Measurements from ENCODE around the gene SZT2. TPM values are rescaled to one million over a fixed set of nuclear protein-coding genes. Genes with fewer than 3 reads are reported as not detected.

Gene SZT2
- total and polyA plus RNA-seq, 2 of the 4 experiments (the other 2 are of a cell fraction): 9.5 to 14.3 TPM

GRCh38 chr1:43405219-43405875 is 15.6 kb downstream of the SZT2 start:
- H4K5ac ChIP-seq (ENCODE audit: low read depth, low read length): 0 out of 2 replicates have a peak overlapping the region, but pooled peaks have one; percentile 13
- ChIA-PET CTCF (interaction anchor here (0.6 to 1.1 kb wide), 3 partner anchors 9 to 825 kb away, joined by 3 read pairs; no protein-coding TSS in a partner anchor), POLR2A (ENCODE audit: unreplicated experiment) (no interaction called here)
- no peak overlapping the region for H2BK5ac ChIP-seq (ENCODE audit: low read depth, low read length, poor library complexity, severe bottlenecking)
- H3K9ac ChIP-seq (ENCODE audit: low read depth, low read length): no peak overlapping the region
- H3K23ac ChIP-seq (ENCODE audit: low read depth, low read length): no peak overlapping the region
- H3K4me3 ChIP-seq (ENCODE audit: insufficient read depth, low read depth, low read length): no peak overlapping the region
- no peak overlapping the region for H3K4ac ChIP-seq (ENCODE audit: low read depth, low read length)
- peaks cover 39% of the 10 kb centered on the region for H3K36me3 ChIP-seq (ENCODE audit: control insufficient read depth, insufficient read depth, low read length)
- no peak overlapping the region for H3K18ac ChIP-seq (ENCODE audit: low read depth, low read length)
- H2BK20ac ChIP-seq (ENCODE audit: low read depth, low read length): no peak overlapping the region
- no peaks in the 10 kb centered on the region for H3K27me3 ChIP-seq (ENCODE audit: control insufficient read depth, insufficient read depth, low read length)
- no peak overlapping the region for H3K56ac ChIP-seq (ENCODE audit: extremely low read depth, insufficient read depth, low read length)
- peaks cover 8% of the 10 kb centered on the region; the same call in 1 of the 2 replicates for H3K9me1 ChIP-seq (ENCODE audit: insufficient read depth, low read length)
- in situ Hi-C loops (cut with MboI; ENCODE audit: low sequenced_read_pairs) (loop anchor here (25.0 kb wide), 1 partner anchor 493 kb away; no protein-coding TSS in a partner anchor), intact Hi-C loops (cut with micrococcal nuclease) (no loop called here), dilution Hi-C loops (cut with HindIII; ENCODE audit: low sequenced_read_pairs, unreplicated experiment) (no loop called here)
- H3K9me3 ChIP-seq (ENCODE audit: control insufficient read depth, insufficient read depth, low read length): no peaks in the 10 kb centered on the region
- H4K8ac ChIP-seq (ENCODE audit: low read depth in 2 of 2, low read length in 2 of 2): no peak overlapping the region
- no peak overlapping the region for H2BK120ac ChIP-seq (ENCODE audit: low read depth, low read length)
- H2AK9ac ChIP-seq (replicated peaks; ENCODE audit: low read depth, low read length, poor library complexity): no peak overlapping the region
- no peak overlapping the region for H2AFZ ChIP-seq (replicated peaks; ENCODE audit: low read length, poor library complexity)
- DNase-seq (peak; percentile 58), ATAC-seq (ENCODE audit: low read depth) (peak; percentile 71)
- H3K4me1 ChIP-seq (ENCODE audit: control insufficient read depth, insufficient read depth, low read length): peaks cover 4% of the 10 kb centered on the region; the same call in 1 of the 2 replicates
- 88% methylated on average over 1 of the region's 6 CpGs; no CpG with 5 or more reads in 1 of the 2 experiments for WGBS, 2 experiments (ENCODE audit: extremely low coverage in 2 of 2, insufficient read length in 1 of 2)
- H2AK5ac ChIP-seq (ENCODE audit: low read depth, low read length): no peak overlapping the region
- TF ChIP-seq ELK1 (IDR thresholded peaks at IDR 0.05; ENCODE audit: borderline replicate concordance, low read depth, low read length) (no peak), POLR2A (IDR thresholded peaks at IDR 0.05; ENCODE audit: low read depth, low read length) (no peak), MAFK (IDR thresholded peaks at IDR 0.05; ENCODE audit: low read depth, low read length) (no peak), MAZ (IDR thresholded peaks at IDR 0.05; ENCODE audit: borderline replicate concordance, low read depth, low read length) (no peak), CHD1 (IDR thresholded peaks at IDR 0.05; ENCODE audit: low read depth, low read length) (no peak), MXI1 (IDR thresholded peaks at IDR 0.05; ENCODE audit: borderline replicate concordance, low read depth, low read length) (no peak), BHLHE40 (IDR thresholded peaks at IDR 0.05; ENCODE audit: low read depth, low read length) (no peak), USF2 (IDR thresholded peaks at IDR 0.05; ENCODE audit: low read depth, low read length) (no peak), RAD21 (IDR thresholded peaks at IDR 0.05; ENCODE audit: low read length) (no peak), NFE2L2 (IDR thresholded peaks at IDR 0.05; ENCODE audit: low read depth, low read length) (no peak), SMC3 (IDR thresholded peaks at IDR 0.05; ENCODE audit: low read depth, low read length) (no peak), CEBPB (IDR thresholded peaks at IDR 0.05; ENCODE audit: low read depth, low read length) (no peak)
- H4K91ac ChIP-seq (ENCODE audit: insufficient read depth, low read depth, low read length): no peak overlapping the region
- no peak overlapping the region; the same call in 1 of the 2 replicates for H3K4me2 ChIP-seq (ENCODE audit: low read depth, low read length)
- peaks cover 22 to 34% of the 10 kb centered on the region in 2 experiments for H3K79me1 ChIP-seq (ENCODE audit: low read depth in 1 of 2, low read length in 2 of 2)
- BruUV-seq (replicated peaks): no TSS peak
- H2BK15ac ChIP-seq (ENCODE audit: low read depth, low read length): no peak overlapping the region
- H3K14ac ChIP-seq (replicated peaks; ENCODE audit: low read depth, low read length): no peak overlapping the region
- no peaks in the 10 kb centered on the region for H4K20me1 ChIP-seq (ENCODE audit: insufficient read depth, low read length)
- H3K27ac ChIP-seq (ENCODE audit: insufficient read depth, low read length): peak overlapping the region; percentile 44; the same call in 1 of the 2 replicates
